Measurements from ENCODE around the gene CFAP58. TPM values are rescaled to one million over a fixed set of nuclear protein-coding genes. Genes with fewer than 3 reads are reported as not detected.

The CFAP58 gene
- total and polyA plus RNA-seq, 4 donors, result 0.38 to 1.3 (median 0.90) TPM

DNA sequence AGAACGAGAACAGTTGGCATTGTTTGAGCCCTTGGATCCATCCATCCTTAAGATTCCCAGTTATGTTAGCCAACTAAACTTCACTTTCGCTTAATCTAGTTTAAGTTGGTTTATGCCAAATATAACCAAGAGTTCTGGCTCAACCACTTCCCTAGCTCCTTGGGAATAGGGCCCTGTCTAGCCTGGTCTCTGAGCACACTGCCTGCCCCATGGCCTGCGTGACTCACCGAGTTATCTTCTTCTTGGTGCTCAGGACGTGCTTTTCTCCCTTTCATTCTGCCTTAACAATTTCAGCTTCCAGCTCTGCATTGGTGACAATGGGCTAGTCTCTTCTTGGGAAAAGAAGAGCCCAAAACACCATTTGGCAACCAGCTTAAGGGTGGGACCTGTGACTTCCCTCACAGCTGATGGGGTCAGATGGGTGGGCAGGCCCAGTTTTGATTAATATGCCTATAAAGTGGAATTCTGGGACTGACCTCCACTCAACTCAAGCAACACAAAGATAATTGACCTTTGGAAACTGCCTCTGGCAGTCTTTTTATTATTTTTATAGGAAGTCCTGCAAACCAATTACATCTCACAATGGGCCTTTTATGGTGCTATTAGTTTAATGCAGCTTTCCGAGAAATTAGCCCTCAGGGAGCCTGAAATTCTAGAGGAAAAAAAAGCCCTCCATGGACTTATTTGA is 126.4 kb downstream of the CFAP58 start:
- ATAC-seq (ENCODE audit: low FRiP score) (peak; percentile 86), DNase-seq (peak in 1 of 2 donors; percentile 69)
- Histone ChIP-seq H3K9me3 (ENCODE audit: control insufficient read depth, low read length) (no peaks in the 10 kb centered on the region), H3K27me3 (ENCODE audit: control insufficient read depth in 1 of 2, insufficient read depth in 2 of 2, low read length in 1 of 2) (no peaks in the 10 kb centered on the region), H3K4me1 (ENCODE audit: control insufficient read depth in 1 of 2, insufficient read depth in 2 of 2, low read length in 2 of 2) (peaks cover 0 to 4% of the 10 kb centered on the region in 2 donors), H3K36me3 (ENCODE audit: control insufficient read depth in 1 of 2, insufficient read depth in 2 of 2, low read length in 1 of 2) (no peaks in the 10 kb centered on the region), H3K27ac (ENCODE audit: low read depth in 1 of 2, low read length in 2 of 2) (peak overlapping the region in 1 of 2 donors; percentile 14), H3K4me3 (ENCODE audit: low read length in 2 of 2) (no peak overlapping the region)
- intact Hi-C loops (cut with DNase I), result no loop called here
- WGBS, 2 donors, result 12 to 15% methylated on average over 5 to 6 of the region's 6 CpGs

DNA sequence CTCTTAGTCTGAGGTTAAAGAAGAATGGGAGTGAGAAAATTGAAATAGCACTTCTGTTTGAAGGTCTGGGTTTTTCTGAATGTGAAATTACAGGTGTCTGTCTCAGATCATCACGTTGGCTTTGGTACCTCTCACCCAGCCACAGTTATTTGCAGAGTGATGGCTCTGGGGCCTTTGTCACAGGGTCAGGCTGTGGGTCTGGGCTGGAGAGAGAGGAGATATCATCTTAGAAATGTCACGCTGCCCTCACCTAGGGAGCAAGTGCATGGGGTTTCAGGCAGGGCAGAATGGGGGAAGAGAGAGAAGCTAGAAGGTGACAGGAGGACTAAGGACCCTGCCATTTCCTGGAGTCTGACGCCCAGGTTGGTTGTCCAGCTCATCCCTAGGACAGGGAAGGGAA is 127.2 kb downstream of the CFAP58 start:
- Histone ChIP-seq H3K9me3 (ENCODE audit: control insufficient read depth, low read length) (no peaks in the 10 kb centered on the region), H3K4me3 (ENCODE audit: low read length in 2 of 2) (no peak overlapping the region), H3K27ac (ENCODE audit: low read depth in 1 of 2, low read length in 2 of 2) (no peak overlapping the region), H3K4me1 (ENCODE audit: control insufficient read depth in 1 of 2, insufficient read depth in 2 of 2, low read length in 2 of 2) (peaks cover 0 to 4% of the 10 kb centered on the region in 2 donors), H3K36me3 (ENCODE audit: control insufficient read depth in 1 of 2, insufficient read depth in 2 of 2, low read length in 1 of 2) (no peaks in the 10 kb centered on the region), H3K27me3 (ENCODE audit: control insufficient read depth in 1 of 2, insufficient read depth in 2 of 2, low read length in 1 of 2) (no peaks in the 10 kb centered on the region)
- intact Hi-C loops (cut with DNase I), result no loop called here
- DNase-seq (no peak), ATAC-seq (ENCODE audit: low FRiP score) (peak; percentile 33)
- whole genome bisulfite sequencing, 2 donors, result 86 to 90% methylated on average over 3 of the region's 3 CpGs

DNA sequence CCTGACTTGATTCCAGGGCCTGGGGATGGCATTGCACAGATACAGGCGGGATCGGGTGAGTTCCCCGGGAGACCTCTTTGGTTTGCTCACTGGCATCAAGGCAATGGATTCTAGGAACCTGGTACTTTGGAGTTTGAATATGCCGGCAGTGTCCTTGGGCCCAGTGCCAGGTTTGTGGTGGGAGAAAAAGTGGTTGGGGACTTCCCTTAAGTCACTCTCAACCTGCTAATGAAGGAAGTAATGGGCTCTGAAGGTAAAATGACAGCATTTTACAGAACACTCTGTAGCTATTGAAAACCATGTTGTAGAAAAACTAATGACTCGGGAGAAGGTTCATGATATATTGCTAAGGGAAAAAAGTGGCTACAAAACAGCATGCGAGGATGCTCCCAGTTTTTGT is 129.9 kb downstream of the CFAP58 start:
- H3K4me1 ChIP-seq (ENCODE audit: control insufficient read depth in 1 of 2, insufficient read depth in 2 of 2, low read length in 2 of 2), result peaks cover 0 to 4% of the 10 kb centered on the region in 2 donors
- H3K27ac ChIP-seq (ENCODE audit: low read depth in 1 of 2, low read length in 2 of 2), result no peak overlapping the region
- intact Hi-C loops (cut with DNase I), result no loop called here
- H3K36me3 ChIP-seq (ENCODE audit: control insufficient read depth in 1 of 2, insufficient read depth in 2 of 2, low read length in 1 of 2), result no peaks in the 10 kb centered on the region
- H3K27me3 ChIP-seq (ENCODE audit: control insufficient read depth in 1 of 2, insufficient read depth in 2 of 2, low read length in 1 of 2), result no peaks in the 10 kb centered on the region
- WGBS, 2 donors, result 89 to 91% methylated on average over 6 of the region's 6 CpGs
- no peak overlapping the region for H3K4me3 ChIP-seq (ENCODE audit: low read length in 2 of 2)
- DNase-seq (no peak), ATAC-seq (ENCODE audit: low FRiP score) (no peak)
- H3K9me3 ChIP-seq (ENCODE audit: control insufficient read depth, low read length), result no peaks in the 10 kb centered on the region

DNA sequence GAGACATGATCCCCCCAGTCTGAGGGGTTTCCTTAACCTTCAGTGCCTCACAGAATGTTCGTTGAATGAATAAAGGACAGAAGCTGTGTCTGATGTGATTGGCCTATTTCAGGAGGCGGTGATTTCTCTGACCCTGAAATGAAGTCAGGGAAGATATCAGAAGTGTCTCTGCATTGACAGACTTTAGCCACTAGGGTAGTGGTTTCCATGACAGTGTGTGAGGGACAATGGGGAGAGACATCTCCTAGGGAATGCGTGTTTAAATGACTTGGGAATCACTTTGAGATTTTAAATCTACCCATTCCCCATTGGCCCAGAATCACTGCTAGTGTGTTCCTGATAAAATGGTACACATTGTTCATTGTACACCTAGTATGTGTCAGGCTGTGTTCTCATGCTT is 132.0 kb downstream of the CFAP58 start:
- ATAC-seq (ENCODE audit: low FRiP score), result no peak
- no peak overlapping the region for H3K4me3 ChIP-seq (ENCODE audit: low read length in 2 of 2)
- WGBS, 2 donors, result 90 to 93% methylated on average over 3 of the region's 3 CpGs
- no peak for DNase-seq
- no peaks in the 10 kb centered on the region for H3K27me3 ChIP-seq (ENCODE audit: control insufficient read depth in 1 of 2, insufficient read depth in 2 of 2, low read length in 1 of 2)
- no peaks in the 10 kb centered on the region for H3K36me3 ChIP-seq (ENCODE audit: control insufficient read depth in 1 of 2, insufficient read depth in 2 of 2, low read length in 1 of 2)
- no peaks in the 10 kb centered on the region for H3K9me3 ChIP-seq (ENCODE audit: control insufficient read depth, low read length)
- intact Hi-C loops (cut with DNase I), result no loop called here
- no peaks in the 10 kb centered on the region for H3K4me1 ChIP-seq (ENCODE audit: control insufficient read depth in 1 of 2, insufficient read depth in 2 of 2, low read length in 2 of 2)
- H3K27ac ChIP-seq (ENCODE audit: low read depth in 1 of 2, low read length in 2 of 2), result no peak overlapping the region

DNA sequence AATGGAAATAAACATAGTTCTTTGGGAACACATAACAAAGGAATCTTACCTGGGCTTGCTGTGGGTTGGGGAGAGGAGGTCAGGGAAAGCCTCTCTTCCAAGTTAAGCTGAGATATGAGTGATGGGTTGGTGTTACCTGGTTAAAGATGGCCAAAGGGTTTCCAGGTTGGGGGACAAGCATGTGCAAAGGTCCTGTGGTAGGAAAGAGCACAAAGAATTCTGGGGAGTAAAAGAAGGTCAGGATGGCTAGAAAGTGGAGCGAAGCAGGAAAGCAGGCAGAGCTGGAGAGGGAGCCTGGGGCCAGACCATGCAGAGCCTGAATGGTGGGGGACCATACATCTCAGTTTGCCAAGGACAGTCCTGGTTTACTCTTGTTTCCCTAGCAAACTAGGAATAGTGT is 133.2 kb downstream of the CFAP58 start:
- H3K4me1 ChIP-seq (ENCODE audit: control insufficient read depth in 1 of 2, insufficient read depth in 2 of 2, low read length in 2 of 2), result no peaks in the 10 kb centered on the region
- H3K27ac ChIP-seq (ENCODE audit: low read depth in 1 of 2, low read length in 2 of 2), result no peak overlapping the region
- no peak overlapping the region for H3K4me3 ChIP-seq (ENCODE audit: low read length in 2 of 2)
- 98 to 100% methylated on average over 1 of the region's 1 CpG for WGBS, 2 donors
- DNase-seq (no peak), ATAC-seq (ENCODE audit: low FRiP score) (no peak)
- H3K27me3 ChIP-seq (ENCODE audit: control insufficient read depth in 1 of 2, insufficient read depth in 2 of 2, low read length in 1 of 2), result no peaks in the 10 kb centered on the region
- H3K36me3 ChIP-seq (ENCODE audit: control insufficient read depth in 1 of 2, insufficient read depth in 2 of 2, low read length in 1 of 2), result no peaks in the 10 kb centered on the region
- intact Hi-C loops (cut with DNase I), result no loop called here
- H3K9me3 ChIP-seq (ENCODE audit: control insufficient read depth, low read length), result no peaks in the 10 kb centered on the region

DNA sequence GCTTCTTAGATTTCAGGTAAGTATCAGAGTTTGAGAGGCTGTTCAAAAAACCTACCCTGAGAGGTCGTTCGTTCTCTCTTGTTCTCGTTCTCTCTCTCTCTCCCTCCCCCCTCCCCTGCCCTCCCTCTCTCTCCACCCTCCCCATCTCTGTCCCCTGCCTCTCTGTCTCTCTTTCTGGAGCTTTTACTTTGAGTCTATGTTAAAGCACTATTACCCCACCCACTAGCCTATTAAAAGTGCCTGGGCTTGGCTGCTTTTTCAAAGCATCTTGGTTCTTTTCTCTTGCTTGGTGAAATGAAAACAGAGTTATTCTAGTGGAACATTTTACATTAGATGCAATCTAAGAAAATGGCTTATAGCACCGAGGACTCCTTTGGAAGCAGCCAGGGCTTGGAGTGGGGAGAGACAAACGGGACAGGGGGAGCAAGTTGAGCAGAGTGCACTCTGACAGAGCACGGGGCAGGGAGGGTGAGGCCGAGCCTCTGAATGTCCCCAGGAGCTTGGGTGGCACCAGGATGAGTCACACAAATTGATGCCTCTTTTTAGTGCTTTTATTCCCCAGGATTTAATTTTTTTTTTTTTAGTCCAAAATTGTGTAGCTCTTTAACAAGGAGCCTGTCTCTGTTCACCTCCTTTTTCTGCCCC is 134.3 kb downstream of the CFAP58 start:
- H3K9me3 ChIP-seq (ENCODE audit: control insufficient read depth, low read length), result no peaks in the 10 kb centered on the region
- H3K4me1 ChIP-seq (ENCODE audit: control insufficient read depth in 1 of 2, insufficient read depth in 2 of 2, low read length in 2 of 2), result no peaks in the 10 kb centered on the region
- H3K27me3 ChIP-seq (ENCODE audit: control insufficient read depth in 1 of 2, insufficient read depth in 2 of 2, low read length in 1 of 2), result no peaks in the 10 kb centered on the region
- ATAC-seq (ENCODE audit: low FRiP score) (peak; percentile 63), DNase-seq (no peak)
- H3K27ac ChIP-seq (ENCODE audit: low read depth in 1 of 2, low read length in 2 of 2), result no peak overlapping the region
- intact Hi-C loops (cut with DNase I), result no loop called here
- WGBS, 2 donors, result 28 to 29% methylated on average over 7 of the region's 7 CpGs
- H3K4me3 ChIP-seq (ENCODE audit: low read length in 2 of 2), result no peak overlapping the region
- no peaks in the 10 kb centered on the region for H3K36me3 ChIP-seq (ENCODE audit: control insufficient read depth in 1 of 2, insufficient read depth in 2 of 2, low read length in 1 of 2)

DNA sequence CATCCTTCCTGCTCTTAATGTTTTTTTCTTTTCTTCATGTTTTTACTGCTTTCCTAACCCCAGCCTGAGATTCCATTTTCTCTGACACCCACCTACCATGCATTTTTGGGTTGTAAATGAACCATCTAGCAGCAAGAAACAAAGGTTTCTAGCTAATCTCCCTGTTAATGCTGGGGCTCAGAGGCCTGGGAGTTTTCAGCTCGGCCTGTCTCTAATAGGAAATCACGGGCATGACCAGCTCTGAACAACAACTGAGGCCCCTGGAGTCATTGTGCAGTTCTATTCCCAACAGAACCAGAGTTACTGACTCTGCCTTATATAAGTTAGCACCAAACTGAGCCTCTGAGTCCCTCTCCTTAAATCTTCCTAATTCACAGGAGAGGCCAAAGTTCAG is 134.8 kb downstream of the CFAP58 start:
- H3K27me3 ChIP-seq (ENCODE audit: control insufficient read depth in 1 of 2, insufficient read depth in 2 of 2, low read length in 1 of 2), result no peaks in the 10 kb centered on the region
- DNase-seq (no peak), ATAC-seq (ENCODE audit: low FRiP score) (no peak)
- no peak overlapping the region for H3K4me3 ChIP-seq (ENCODE audit: low read length in 2 of 2)
- no peak overlapping the region for H3K27ac ChIP-seq (ENCODE audit: low read depth in 1 of 2, low read length in 2 of 2)
- H3K36me3 ChIP-seq (ENCODE audit: control insufficient read depth in 1 of 2, insufficient read depth in 2 of 2, low read length in 1 of 2), result no peaks in the 10 kb centered on the region
- intact Hi-C loops (cut with DNase I), result no loop called here
- H3K4me1 ChIP-seq (ENCODE audit: control insufficient read depth in 1 of 2, insufficient read depth in 2 of 2, low read length in 2 of 2), result no peaks in the 10 kb centered on the region
- WGBS, 2 donors, result 80 to 92% methylated on average over 2 of the region's 2 CpGs
- H3K9me3 ChIP-seq (ENCODE audit: control insufficient read depth, low read length), result no peaks in the 10 kb centered on the region

DNA sequence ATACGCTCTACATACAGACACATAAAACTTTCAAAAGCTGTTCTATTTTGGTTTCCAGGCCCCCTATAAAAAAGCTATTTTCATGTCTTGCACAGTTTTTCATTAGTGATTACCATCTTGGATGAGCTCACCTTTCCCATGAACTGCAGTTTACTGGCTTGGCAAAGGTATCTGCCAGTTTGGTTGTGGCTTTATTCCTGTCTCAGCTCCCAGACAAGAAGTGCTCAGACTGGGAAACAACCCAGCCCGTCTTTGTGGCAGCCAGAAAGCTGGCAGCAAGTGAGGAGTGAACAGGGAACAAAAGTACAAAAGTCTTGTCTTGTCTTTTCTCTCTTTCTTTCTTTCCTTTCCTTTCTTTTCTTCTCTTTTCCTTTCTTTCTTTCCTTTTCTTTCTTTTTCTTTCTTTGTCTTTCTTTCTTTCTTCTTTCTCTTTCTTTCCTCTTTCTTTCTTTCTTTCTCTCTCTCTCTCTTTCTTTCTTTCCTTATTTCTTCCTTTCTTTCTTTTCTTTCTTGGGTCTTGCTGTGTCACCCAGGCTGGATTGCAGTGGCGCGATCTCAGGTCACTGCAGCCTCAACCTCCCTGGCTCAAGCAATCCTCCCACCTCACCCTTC is 138.8 kb downstream of the CFAP58 start:
- DNase-seq (peak in 1 of 2 donors; percentile 58), ATAC-seq (ENCODE audit: low FRiP score) (no peak)
- H3K9me3 ChIP-seq (ENCODE audit: control insufficient read depth, low read length), result no peaks in the 10 kb centered on the region
- H3K4me1 ChIP-seq (ENCODE audit: control insufficient read depth in 1 of 2, insufficient read depth in 2 of 2, low read length in 2 of 2), result no peaks in the 10 kb centered on the region
- no peaks in the 10 kb centered on the region for H3K27me3 ChIP-seq (ENCODE audit: control insufficient read depth in 1 of 2, insufficient read depth in 2 of 2, low read length in 1 of 2)
- intact Hi-C loops (cut with DNase I), result loop anchor here in 1 of 2 donors (10.0 kb wide), 1 partner anchor 58 kb away; no protein-coding TSS in a partner anchor
- no peaks in the 10 kb centered on the region for H3K36me3 ChIP-seq (ENCODE audit: control insufficient read depth in 1 of 2, insufficient read depth in 2 of 2, low read length in 1 of 2)
- WGBS, 2 donors, result 64% methylated on average over 4 of the region's 4 CpGs
- H3K4me3 ChIP-seq (ENCODE audit: low read length in 2 of 2), result no peak overlapping the region
- no peak overlapping the region for H3K27ac ChIP-seq (ENCODE audit: low read depth in 1 of 2, low read length in 2 of 2)
